Ovary (tissue), 9 donors: ENCODE measurements around the gene PRPH2. TPM values are rescaled to one million over a fixed set of nuclear protein-coding genes. Genes with fewer than 3 reads are reported as not detected.

ENCODE experiments used
- DNase-seq, 5 donors: peaks; one replicate each; pipeline ENCODE4 v3.0.0-alpha.2; 2019 to 2020
- H3K27ac ChIP-seq, 2 donors: fragments of 200-600 bp; one replicate each; pipeline versions ENCODE4 v1.5.1 to v1.8.0; 2019 to 2022
- H3K27me3 ChIP-seq: fragments of 200-600 bp; one replicate; pipeline ENCODE4 v1.8.0; 2022
- H3K36me3 ChIP-seq: fragments of 200-600 bp; sonication (generic); one replicate; pipeline ENCODE4 v1.5.1; 2019
- H3K4me1 ChIP-seq: one replicate; pipeline ENCODE4 v1.8.1; 2013; ENCODE audit warnings: mild to moderate bottlenecking, moderate library complexity; ENCODE audit not compliant: insufficient read depth
- H3K4me3 ChIP-seq: fragments of 200-600 bp; sonication (generic); one replicate; pipeline ENCODE4 v1.5.1; 2017
- H3K9me3 ChIP-seq, 2 donors: fragments of 200-600 bp in 1 of 2; sonication (generic) in 1 of 2; one replicate each; pipeline versions ENCODE4 v1.5.1 to v1.8.1; 2013 to 2019; ENCODE audit warnings: mild to moderate bottlenecking in 1 of 2, moderate library complexity in 1 of 2
- CTCF ChIP-seq, 3 donors: fragments of 450-650 bp in 2 of 3; fragments of 200-600 bp in 1 of 3; IDR thresholded peaks; one replicate each; pipeline versions ENCODE4 v1.5.1 to v1.8.0; 2016 to 2022; ENCODE audit warnings: antibody characterized with exemption in 3 of 3, mild to moderate bottlenecking in 1 of 3
- EP300 ChIP-seq: sonication (generic); formaldehyde crosslinking; IDR thresholded peaks from one replicate; pipeline ENCODE4 v1.6.1; 2017; ENCODE audit warnings: antibody characterized with exemption
- POLR2A ChIP-seq: fragments of 450-650 bp; IDR thresholded peaks from one replicate; pipeline ENCODE4 v1.6.1; 2017; ENCODE audit warnings: antibody characterized with exemption, mild to moderate bottlenecking, moderate library complexity
- WGBS, 3 donors: extraction: QIAGEN DNeasy Blood & Tissue Kit in 1 of 3; methylation state at CpG; one replicate each; pipeline versions ENCODE4 v1.1.5 to v1.1.7; 2013 to 2017; 5-methylcytosine and 5-hydroxymethylcytosine counted together
- intact Hi-C, 4 donors: fragments of 100-400 bp; cut with DNase I; formaldehyde crosslinking; loops; one replicate each; pipeline versions ENCODE4 v1.11.0 to v1.15.1; 2022 to 2023
- polyA plus RNA-seq, 2 donors: library from polyadenylated mRNA; stranded (reverse); fragments of 200-250 nt in 1 of 2; fragments of 350-450 nt in 1 of 2; fragmentation: Illumina TruSeq in 1 of 2; extraction: RNeasy Lipid Tissue Mini Kit (QIAGEN cat#74804) in 1 of 2; gene quantifications; one replicate each; pipeline ENCODE4 v1.2.3, GENCODE V29; 2013 to 2014
- total RNA-seq, 7 donors: library from RNA; depleted of rRNA in 2 of 7; stranded (reverse); fragments of >200 nt in 2 of 7; fragmentation: NEBNext Ultra II Directional in 3 of 7; extraction: Animal tissue kit (Norgen Biotek cat#: 25700) in 3 of 7; gene quantifications; one replicate each; pipeline versions ENCODE4 v1.1.0 to v1.2.4, GENCODE V29; 2016 to 2023
- donor health status: DM: no; HTN: no; CAD: no; lungs with moderate emphysema.
- donor health status: DM: no; HTN: no; CAD: no.
- donor health status: Bipolar disorder and iron deficiency.
- donor health status: DM: yes; HTN: yes; CAD: no.
- donor health status: DM: no; HTN: no; CAD: no.
- donor health status: DM: yes; HTN: yes; CAD: no.

PRPH2 gene
- total and polyA plus RNA-seq, 9 donors = 0.80 to 6.8 (median 3.5) TPM

GRCh38 chr6:42726485-42727086 is 4.2 kb upstream of the PRPH2 start:
- peaks cover 5% of the 10 kb centered on the region for H3K4me1 ChIP-seq
- intact Hi-C loops = loop anchor here in 3 of 4 donors (5.0 to 10.0 kb wide), 4 partner anchors 59 to 151 kb away; partner anchors contain the start of gene RPL7L1 (in 2 of the 3)
- WGBS, 3 donors = 1% methylated on average over 14 of the region's 14 CpGs

GRCh38 chr6:42726026-42726425 is 3.6 kb upstream of the PRPH2 start:
- no peaks in the 10 kb centered on the region for H3K9me3 ChIP-seq
- intact Hi-C loops = loop anchor here in 3 of 4 donors (5.0 to 10.0 kb wide), 4 partner anchors 59 to 151 kb away; partner anchors contain the start of gene RPL7L1 (in 2 of the 3)
- peak overlapping the region; percentile 43 for H3K4me3 ChIP-seq
- peaks cover 5% of the 10 kb centered on the region for H3K4me1 ChIP-seq
- no peak for DNase-seq
- TF ChIP-seq EP300 (no peak), POLR2A (no peak), CTCF (IDR thresholded peaks at IDR 0.05) (no peak)
- H3K27ac ChIP-seq = peak overlapping the region; percentile 10 to 85
- H3K36me3 ChIP-seq = no peaks in the 10 kb centered on the region
- no peaks in the 10 kb centered on the region for H3K27me3 ChIP-seq

More at GRCh38 chr6:42726485-42727086, 4.2 kb upstream of the PRPH2 start:
- no peaks in the 10 kb centered on the region for H3K9me3 ChIP-seq
- TF ChIP-seq EP300 (no peak), POLR2A (no peak), CTCF (IDR thresholded peaks at IDR 0.05) (peak; percentile 90 to 94 (median 93))
- peak overlapping the region; percentile 26 to 85 for H3K27ac ChIP-seq
- DNase-seq = peak; percentile 65 to 87 (median 81)
- H3K4me3 ChIP-seq = peak overlapping the region; percentile 43
- H3K27me3 ChIP-seq = no peaks in the 10 kb centered on the region
- no peaks in the 10 kb centered on the region for H3K36me3 ChIP-seq

- no peaks in the 10 kb centered on the region for H3K27me3 ChIP-seq
- H3K9me3 ChIP-seq = no peaks in the 10 kb centered on the region
- DNase-seq = no peak
- H3K4me3 ChIP-seq = no peak overlapping the region
- no peak for TF ChIP-seq EP300
- no peak for TF ChIP-seq POLR2A
- no peak for TF ChIP-seq CTCF (IDR thresholded peaks at IDR 0.05)
- no peak overlapping the region for H3K27ac ChIP-seq
- H3K36me3 ChIP-seq = no peaks in the 10 kb centered on the region
- peaks cover 5% of the 10 kb centered on the region for H3K4me1 ChIP-seq
- intact Hi-C loops = loop anchor here (5.0 to 10.0 kb wide), 5 partner anchors 53 to 152 kb away; partner anchors contain the start of gene RPL7L1 (in 2 of the 4)
These were observed 2.4 kb upstream of the PRPH2 start for GRCh38 chr6:42724825-42725224.

- intact Hi-C loops = loop anchor here in 3 of 4 donors (5.0 to 10.0 kb wide), 3 partner anchors 48 to 154 kb away; partner anchors contain the start of gene RPL7L1 (in 1 of the 3)
- Histone ChIP-seq H3K9me3 (no peaks in the 10 kb centered on the region), H3K27me3 (no peaks in the 10 kb centered on the region), H3K4me3 (no peak overlapping the region), H3K4me1 (no peaks in the 10 kb centered on the region), H3K36me3 (no peaks in the 10 kb centered on the region), H3K27ac (no peak overlapping the region)
- TF ChIP-seq CTCF (IDR thresholded peaks at IDR 0.05) (no peak), POLR2A (no peak), EP300 (no peak)
- WGBS, 3 donors = 55 to 65% (median 64%) methylated on average over 8 of the region's 8 CpGs
- no peak for DNase-seq
These were observed 1.7 kb downstream of the PRPH2 start for GRCh38 chr6:42720739-42721138.
